T-helper 2 cell treated with Interferon-gamma antibody and Interleukin-4, amounts not matched to agents 5 μg/mL and 100 μg/mL, for 36 hours (primary cell): ENCODE results near the gene LRRK1.

Experiments used
- DNase-seq: peaks from one replicate; pipeline ENCODE4 v3.0.0; 2021; ENCODE audit warnings: low spot score
- H3K27ac Mint-ChIP-seq: one replicate; pipeline ENCODE4 v1.8.0; 2021; ENCODE audit warnings: mild to moderate bottlenecking, mixed read lengths
- H3K27me3 Mint-ChIP-seq: one replicate; pipeline ENCODE4 v1.8.0; 2021; ENCODE audit warnings: low read depth, mixed read lengths
- H3K36me3 Mint-ChIP-seq: one replicate; pipeline ENCODE4 v1.8.0; 2021; ENCODE audit warnings: low read depth, mixed read lengths
- H3K4me1 Mint-ChIP-seq: one replicate; pipeline ENCODE4 v1.8.0; 2021; ENCODE audit warnings: low read depth, mixed read lengths
- H3K4me3 Mint-ChIP-seq: one replicate; pipeline ENCODE4 v1.8.0; 2022; ENCODE audit warnings: mild to moderate bottlenecking, moderate library complexity, mixed read lengths
- H3K9me3 Mint-ChIP-seq: one replicate; pipeline ENCODE4 v1.8.0; 2021; ENCODE audit warnings: mixed read lengths

The LRRK1 gene

DNA sequence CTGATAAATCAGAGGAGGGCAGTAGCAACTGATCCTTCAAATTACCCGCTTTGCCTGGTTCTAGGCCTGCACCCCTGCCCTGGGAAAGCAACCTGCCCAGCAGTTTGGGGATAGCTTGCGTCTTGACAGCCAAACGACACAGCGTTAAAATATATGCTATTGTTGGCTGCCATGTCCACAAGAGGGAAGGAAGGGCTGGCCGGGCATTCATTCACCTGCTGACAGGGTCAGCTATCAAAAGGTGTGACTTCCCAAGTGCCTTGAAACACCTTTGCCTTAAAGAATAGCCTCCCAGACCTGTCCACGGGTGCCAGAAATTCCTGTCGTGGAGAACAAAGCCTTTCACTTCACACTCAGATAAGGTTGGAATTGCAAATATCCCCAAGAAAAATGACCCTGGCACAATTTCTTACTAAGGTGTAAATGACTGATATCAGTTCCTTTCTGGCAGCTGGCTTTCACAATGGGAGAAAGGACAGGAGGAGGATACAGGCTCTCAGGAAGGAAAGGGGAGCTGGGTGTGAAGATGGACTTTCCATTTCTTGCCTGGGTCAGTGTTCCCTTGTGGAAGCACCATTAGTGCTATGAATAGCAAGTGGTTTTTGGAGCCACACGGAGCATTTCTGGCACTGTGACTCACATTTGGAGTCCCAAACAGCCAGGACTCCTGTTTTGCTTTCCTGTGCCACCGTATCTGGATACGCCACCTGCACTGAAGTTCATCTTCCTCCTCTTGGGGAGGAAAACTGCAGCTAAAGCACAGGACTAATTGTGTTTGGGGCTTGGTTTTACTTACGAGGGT lies 20.3 kb upstream of the LRRK1 start:
- H3K36me3 Mint-ChIP-seq: no peaks in the 10 kb centered on the region
- no peak overlapping the region for H3K27ac Mint-ChIP-seq
- no peak overlapping the region for H3K4me3 Mint-ChIP-seq
- peaks cover 5% of the 10 kb centered on the region for H3K27me3 Mint-ChIP-seq
- H3K9me3 Mint-ChIP-seq: no peaks in the 10 kb centered on the region
- H3K4me1 Mint-ChIP-seq: no peaks in the 10 kb centered on the region
- DNase-seq: no peak

DNA sequence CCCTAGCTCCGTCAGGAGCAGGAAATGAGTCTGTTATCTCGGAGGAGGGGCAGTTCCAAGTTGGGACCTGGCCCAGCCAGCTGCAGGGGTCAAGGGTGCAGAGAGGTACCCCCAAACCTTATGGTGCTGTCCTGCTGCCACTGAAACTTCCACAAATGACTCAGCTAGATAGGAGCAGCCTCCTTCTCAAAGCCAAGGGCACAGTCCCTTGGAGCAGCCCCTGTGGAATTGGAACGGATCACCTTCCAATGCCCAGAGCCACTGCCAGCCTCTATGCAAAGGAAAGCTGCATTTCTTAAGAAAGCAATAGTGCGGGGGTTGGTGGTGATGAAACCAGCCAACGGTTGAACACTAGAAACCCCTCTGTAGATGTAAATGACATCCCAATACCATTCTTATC lies 19.6 kb upstream of the LRRK1 start:
- Mint-ChIP-seq H3K4me3 (no peak overlapping the region), H3K9me3 (no peaks in the 10 kb centered on the region), H3K27me3 (peaks cover 7% of the 10 kb centered on the region), H3K36me3 (no peaks in the 10 kb centered on the region), H3K4me1 (no peaks in the 10 kb centered on the region), H3K27ac (no peak overlapping the region)
- no peak for DNase-seq

DNA sequence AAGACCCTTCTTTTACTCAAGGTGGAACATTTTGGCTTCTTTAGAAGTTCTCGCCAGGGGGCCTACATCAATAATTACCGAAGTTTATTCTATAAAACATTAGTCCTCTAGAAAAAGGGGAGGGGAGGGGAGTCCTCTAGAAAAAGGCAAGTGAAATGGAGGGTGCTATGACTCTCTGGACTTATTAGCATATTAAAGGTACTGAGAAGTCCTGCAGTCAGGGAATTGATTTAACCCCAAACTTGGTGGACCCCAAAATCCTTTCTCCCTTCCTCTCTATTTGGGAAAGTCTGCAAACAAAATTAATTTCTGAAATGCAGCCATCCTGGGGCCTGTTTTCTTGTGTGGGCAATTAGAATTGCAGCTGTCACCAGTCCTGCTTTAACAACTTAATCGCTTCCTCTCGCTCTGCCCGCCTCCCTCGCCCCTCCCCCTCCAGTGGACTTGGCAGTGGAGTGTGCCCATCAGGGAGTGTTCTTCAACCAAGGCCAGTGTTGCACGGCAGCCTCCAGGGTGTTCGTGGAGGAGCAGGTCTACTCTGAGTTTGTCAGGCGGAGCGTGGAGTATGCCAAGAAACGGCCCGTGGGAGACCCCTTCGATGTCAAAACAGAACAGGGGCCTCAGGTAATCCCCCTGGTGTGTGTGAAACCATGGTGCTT lies 18.9 kb upstream of the LRRK1 start:
- no peak for DNase-seq
- Mint-ChIP-seq H3K4me3 (no peak overlapping the region), H3K9me3 (no peaks in the 10 kb centered on the region)

DNA sequence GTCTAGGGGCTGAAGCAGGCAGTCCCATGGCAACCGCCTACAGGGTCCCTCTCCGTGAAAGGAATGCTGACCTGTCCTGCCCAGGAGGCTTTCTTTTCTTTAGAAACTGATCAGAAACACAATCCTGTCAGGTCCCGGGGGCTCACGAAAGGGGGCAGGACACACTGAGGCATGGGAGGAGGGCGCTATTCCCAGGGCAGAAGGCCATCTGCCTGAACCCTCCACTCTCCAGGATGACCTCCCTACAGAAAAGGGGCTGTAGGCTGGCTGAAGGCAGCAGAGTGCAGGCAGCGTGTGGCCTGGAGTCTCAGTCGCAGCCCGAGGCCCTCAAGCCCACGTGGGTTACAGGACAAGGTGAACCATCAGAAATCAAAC lies 18.4 kb upstream of the LRRK1 start:
- Mint-ChIP-seq H3K36me3 (no peaks in the 10 kb centered on the region), H3K27ac (no peak overlapping the region), H3K4me3 (no peak overlapping the region), H3K4me1 (no peaks in the 10 kb centered on the region), H3K27me3 (peaks cover 7% of the 10 kb centered on the region), H3K9me3 (no peaks in the 10 kb centered on the region)
- DNase-seq: no peak

More for the DNA sequence above, 18.9 kb upstream of the LRRK1 start:
- no peaks in the 10 kb centered on the region for H3K4me1 Mint-ChIP-seq
- no peaks in the 10 kb centered on the region for H3K36me3 Mint-ChIP-seq
- no peak overlapping the region for H3K27ac Mint-ChIP-seq
- H3K27me3 Mint-ChIP-seq: peaks cover 7% of the 10 kb centered on the region

DNA sequence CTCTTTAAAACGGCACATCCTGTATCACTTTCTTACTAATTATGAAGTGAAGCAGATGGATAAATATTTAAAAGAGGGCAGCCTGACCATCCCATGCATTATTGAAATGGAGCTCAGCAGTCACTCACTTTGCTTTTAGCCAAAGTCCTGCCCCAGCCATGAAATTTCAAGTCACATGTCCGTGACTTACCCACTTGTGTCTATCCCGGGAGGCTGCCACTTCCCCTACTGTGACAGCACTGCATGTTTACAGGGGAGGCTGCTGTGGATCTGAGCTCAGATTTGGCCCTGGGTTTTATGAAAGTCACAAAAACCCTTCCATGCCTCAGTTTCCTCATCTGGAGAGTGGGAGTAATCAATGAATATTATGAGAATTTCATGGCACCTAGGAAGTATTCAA lies 17.9 kb upstream of the LRRK1 start:
- Mint-ChIP-seq H3K27ac (no peak overlapping the region), H3K4me3 (no peak overlapping the region), H3K27me3 (peaks cover 7% of the 10 kb centered on the region), H3K36me3 (no peaks in the 10 kb centered on the region), H3K4me1 (no peaks in the 10 kb centered on the region), H3K9me3 (no peaks in the 10 kb centered on the region)
- no peak for DNase-seq

DNA sequence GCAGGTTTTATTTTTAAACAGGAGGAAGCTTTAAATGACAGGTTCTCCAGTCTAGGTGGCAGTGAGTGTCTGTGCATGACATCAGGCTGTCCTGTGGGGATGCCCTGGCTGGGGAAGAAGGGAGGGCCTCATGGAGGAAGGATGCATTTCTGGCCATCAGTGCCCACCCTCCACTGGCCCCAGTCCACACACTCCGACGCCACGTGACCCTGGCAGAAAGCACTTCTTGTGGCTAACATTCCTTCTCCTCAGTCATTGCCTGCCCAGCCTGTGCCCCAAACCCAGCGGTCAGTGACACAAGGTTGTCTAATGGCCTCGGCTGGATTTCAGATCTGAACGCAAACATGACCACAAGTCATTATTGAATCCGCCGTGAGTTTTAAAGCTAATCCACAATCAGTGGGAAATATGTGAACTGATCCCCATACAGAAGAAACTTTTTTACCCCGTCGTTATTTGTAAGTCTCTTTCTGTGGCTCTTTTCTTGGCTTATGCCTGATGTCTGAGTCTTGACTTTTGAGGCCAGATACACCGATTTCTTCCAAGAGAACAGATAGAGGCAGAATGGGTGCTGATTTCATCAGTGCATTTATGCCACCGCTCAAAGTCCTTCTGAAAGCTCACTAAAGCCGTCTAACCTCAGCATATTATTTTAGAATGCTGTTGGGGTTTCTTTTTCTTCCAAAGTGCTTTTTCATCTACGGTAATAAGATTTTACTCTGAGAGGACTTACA lies 17.3 kb upstream of the LRRK1 start:
- Mint-ChIP-seq H3K4me3 (no peak overlapping the region), H3K36me3 (no peaks in the 10 kb centered on the region), H3K4me1 (no peaks in the 10 kb centered on the region), H3K9me3 (no peaks in the 10 kb centered on the region), H3K27me3 (peaks cover 8% of the 10 kb centered on the region), H3K27ac (no peak overlapping the region)
- no peak for DNase-seq

DNA sequence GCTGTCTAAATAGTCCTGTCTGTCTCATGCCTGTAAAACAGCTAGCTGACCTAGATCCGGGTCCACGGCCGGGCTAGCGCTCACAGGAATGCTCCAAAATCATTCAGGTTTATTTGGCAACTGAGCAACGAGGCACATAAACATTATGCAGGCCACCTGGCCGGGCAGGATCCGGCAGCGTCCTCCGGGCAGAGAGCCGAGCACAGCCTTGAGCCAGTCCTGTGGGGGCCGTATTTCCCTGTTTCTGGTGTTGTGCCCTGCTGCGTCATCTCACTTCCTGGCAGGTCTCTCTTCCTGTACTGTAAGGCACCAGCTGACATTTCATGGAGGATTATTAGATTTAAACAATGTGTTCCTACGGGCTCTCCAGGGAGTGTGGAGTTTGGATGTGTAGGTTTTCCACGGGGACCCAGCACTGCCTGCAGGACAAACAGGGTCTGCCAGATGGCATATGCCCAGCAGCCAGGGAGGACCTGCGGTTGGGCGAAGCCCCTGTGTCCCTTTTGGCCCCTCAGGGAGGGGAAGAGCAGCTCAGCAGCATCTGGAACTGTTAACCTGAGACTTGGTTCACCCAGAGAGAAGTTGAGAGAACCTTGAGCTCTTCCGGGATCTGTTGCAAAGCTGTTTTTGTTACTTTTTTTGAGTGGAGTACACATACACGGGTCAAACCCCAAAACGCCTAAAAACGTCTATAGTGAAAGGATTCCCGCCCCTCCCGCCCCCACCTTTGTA lies 16.6 kb upstream of the LRRK1 start:
- no peak overlapping the region for H3K4me3 Mint-ChIP-seq
- DNase-seq: no peak
- no peak overlapping the region for H3K27ac Mint-ChIP-seq
- H3K36me3 Mint-ChIP-seq: no peaks in the 10 kb centered on the region
- H3K9me3 Mint-ChIP-seq: no peaks in the 10 kb centered on the region
- H3K4me1 Mint-ChIP-seq: no peaks in the 10 kb centered on the region
- peaks cover 13% of the 10 kb centered on the region for H3K27me3 Mint-ChIP-seq

DNA sequence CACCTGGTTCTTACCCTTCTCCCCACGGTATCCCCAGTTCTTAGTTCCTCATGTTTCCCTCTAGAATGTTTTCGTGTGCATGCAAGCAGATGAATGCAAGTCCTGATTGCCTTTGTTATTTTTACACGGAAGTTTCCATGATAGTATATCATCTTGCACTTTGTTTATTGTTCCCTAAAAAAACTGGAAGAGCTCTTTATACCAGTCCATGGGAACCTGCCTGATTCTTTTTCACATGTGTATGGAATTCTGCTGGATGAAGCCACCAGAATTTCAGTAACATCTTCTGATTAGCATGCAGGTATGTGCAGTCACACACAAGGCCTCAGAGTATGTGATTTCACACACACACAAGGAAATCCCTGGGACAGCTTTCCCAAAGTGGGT lies 16.0 kb upstream of the LRRK1 start:
- no peaks in the 10 kb centered on the region for H3K36me3 Mint-ChIP-seq
- no peak for DNase-seq
- H3K4me1 Mint-ChIP-seq: no peaks in the 10 kb centered on the region
- no peaks in the 10 kb centered on the region for H3K9me3 Mint-ChIP-seq
- no peak overlapping the region for H3K4me3 Mint-ChIP-seq
- H3K27ac Mint-ChIP-seq: no peak overlapping the region
- peaks cover 16% of the 10 kb centered on the region for H3K27me3 Mint-ChIP-seq

DNA sequence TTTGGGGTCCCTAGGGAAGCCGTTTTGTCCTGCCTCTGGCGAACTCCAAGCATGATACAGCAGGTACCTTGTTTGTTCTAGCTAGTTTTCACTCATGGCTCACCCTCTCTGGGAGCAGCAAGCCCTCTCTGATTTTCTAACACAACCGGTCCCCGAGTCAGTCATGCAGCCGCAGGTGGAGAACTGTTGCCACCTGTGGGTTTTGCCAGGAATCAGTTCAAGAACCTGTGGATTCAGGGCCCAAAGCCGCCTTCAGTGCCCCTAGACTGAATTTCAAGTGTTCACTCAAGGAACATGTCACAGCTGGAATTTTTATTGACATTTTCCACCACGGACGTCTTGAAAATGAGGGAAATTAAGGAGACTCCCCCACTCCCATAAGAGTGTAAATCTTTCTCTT lies 13.3 kb upstream of the LRRK1 start:
- no peaks in the 10 kb centered on the region for H3K36me3 Mint-ChIP-seq
- no peak overlapping the region for H3K27ac Mint-ChIP-seq
- DNase-seq: no peak
- H3K9me3 Mint-ChIP-seq: no peaks in the 10 kb centered on the region
- H3K27me3 Mint-ChIP-seq: peaks cover 16% of the 10 kb centered on the region
- no peak overlapping the region for H3K4me3 Mint-ChIP-seq
- no peaks in the 10 kb centered on the region for H3K4me1 Mint-ChIP-seq

DNA sequence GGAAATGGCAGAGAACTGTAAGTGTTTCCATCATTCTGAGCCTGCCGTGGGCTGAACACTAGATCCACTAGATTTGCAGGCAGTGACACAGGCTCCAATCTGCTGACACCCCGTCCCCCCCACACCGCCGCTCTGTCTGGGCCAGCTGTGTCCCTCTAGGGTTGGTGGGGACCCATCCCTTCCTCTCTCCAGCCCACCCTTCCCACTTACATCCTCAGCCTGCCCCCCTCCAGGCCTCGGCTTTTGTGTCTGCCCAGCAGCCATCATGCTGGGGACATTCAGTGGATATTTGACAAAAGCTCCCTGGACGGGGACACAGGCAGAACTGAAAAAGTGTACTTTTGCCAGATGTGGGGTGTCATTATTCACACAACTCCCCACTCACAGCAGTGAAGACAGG lies 10.7 kb upstream of the LRRK1 start:
- Mint-ChIP-seq H3K36me3 (no peaks in the 10 kb centered on the region), H3K27me3 (peaks cover 19% of the 10 kb centered on the region), H3K4me1 (no peaks in the 10 kb centered on the region), H3K9me3 (no peaks in the 10 kb centered on the region), H3K27ac (no peak overlapping the region), H3K4me3 (no peak overlapping the region)
- no peak for DNase-seq

DNA sequence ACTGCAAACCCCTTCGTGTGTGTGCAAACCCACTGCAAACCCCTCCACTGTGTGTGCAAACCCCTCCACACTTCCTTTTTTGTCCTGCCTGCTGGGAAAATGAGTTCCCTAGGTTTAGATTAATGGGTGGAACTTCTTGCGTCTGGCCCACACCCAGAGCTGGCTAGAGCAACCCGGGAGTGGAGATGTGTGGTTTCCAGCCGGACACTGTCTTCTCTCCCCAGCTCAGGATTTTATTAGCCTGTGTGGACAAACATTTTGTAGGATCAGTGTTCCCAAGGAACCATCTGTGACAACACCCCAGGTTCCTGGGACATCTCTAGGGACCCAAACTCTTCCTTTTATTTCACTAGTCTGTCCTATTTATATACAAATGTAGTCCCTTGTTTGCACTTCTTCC lies 9.6 kb upstream of the LRRK1 start:
- peaks cover 26% of the 10 kb centered on the region for H3K27me3 Mint-ChIP-seq
- no peaks in the 10 kb centered on the region for H3K36me3 Mint-ChIP-seq
- no peak overlapping the region for H3K27ac Mint-ChIP-seq
- H3K4me3 Mint-ChIP-seq: no peak overlapping the region
- H3K9me3 Mint-ChIP-seq: no peaks in the 10 kb centered on the region
- no peaks in the 10 kb centered on the region for H3K4me1 Mint-ChIP-seq
- DNase-seq: no peak

DNA sequence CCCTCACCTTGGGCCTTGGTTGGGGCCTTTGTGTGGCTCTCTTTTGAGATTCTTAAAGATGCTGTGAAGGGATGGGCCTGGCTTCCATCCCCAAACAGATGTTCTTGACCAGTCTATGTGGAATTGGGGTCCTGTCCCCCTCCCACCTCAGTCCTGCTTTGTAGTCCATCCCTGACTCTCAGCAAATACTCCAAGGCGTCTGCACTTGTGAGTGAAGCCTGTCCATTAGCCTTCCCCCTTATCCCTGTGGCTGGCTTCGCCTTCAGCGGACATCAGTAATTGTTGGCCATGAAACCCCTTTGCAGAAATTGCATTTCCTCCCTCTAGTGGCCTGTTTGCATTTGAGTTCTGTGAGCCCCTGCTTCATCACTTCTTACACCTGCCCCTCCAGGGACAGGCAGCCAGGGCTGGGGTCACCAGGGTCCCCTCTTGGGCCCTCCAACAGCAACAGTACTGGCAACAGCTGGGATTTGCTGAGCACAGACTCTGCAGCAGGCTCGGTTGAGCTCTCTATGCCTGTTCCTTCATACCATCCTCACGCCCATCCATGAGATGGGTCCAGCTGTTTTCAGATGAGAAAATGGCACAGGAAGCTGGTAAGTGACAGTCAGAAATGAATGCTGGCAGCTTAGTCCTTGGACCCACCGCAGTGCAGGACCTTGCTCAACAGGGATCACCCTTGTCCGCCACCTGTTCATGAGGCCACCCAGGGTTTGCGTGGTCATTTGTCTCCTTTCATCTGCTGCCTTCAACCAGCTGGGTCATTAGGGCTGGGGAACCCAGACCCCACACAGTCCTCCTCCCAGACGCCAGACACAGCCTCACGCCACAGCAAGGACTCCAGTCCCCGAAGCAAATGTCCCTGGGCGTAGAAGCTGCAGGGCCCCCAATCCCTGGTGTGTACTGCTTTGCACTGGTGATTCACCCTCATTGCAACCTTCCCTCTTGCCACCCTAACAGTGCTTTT lies 8.9 kb upstream of the LRRK1 start:
- no peaks in the 10 kb centered on the region for H3K9me3 Mint-ChIP-seq
- H3K4me1 Mint-ChIP-seq: no peaks in the 10 kb centered on the region
- H3K4me3 Mint-ChIP-seq: no peak overlapping the region
- DNase-seq: no peak
- H3K36me3 Mint-ChIP-seq: no peaks in the 10 kb centered on the region
- H3K27ac Mint-ChIP-seq: no peak overlapping the region
- peaks cover 27% of the 10 kb centered on the region for H3K27me3 Mint-ChIP-seq

DNA sequence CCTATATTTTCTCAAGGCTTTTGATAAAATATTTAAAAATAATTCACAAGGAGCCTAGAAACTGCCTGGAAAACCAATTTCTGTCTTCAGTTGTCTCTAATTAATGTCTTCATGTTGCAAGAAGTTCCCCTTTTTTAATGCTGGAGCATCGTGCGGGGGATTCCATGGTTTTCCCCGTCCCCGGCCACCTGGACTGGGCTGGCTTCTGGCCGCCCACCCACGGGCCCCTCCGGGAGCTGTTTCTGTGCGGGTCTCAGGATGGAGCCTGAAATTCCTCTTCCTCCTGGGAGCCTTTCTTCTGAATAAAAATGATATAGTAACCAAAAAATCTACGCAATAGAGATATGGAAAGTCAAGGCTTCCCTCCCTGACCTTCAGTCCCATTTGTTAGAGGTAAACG lies 8.1 kb upstream of the LRRK1 start:
- Mint-ChIP-seq H3K36me3 (no peaks in the 10 kb centered on the region), H3K27me3 (peaks cover 27% of the 10 kb centered on the region), H3K9me3 (no peaks in the 10 kb centered on the region), H3K27ac (no peak overlapping the region), H3K4me3 (no peak overlapping the region), H3K4me1 (no peaks in the 10 kb centered on the region)
- DNase-seq: no peak
